Measurements from ENCODE around the gene CARD6. TPM values are rescaled to one million over a fixed set of nuclear protein-coding genes. Genes with fewer than 3 reads are reported as not detected.
A peak's percentile ranks its signal among the peaks of the same experiment; 100 is the strongest.

CARD6 gene
- total and polyA plus RNA-seq, 2 of the 8 experiments (the other 6 are each of a cell fraction or from before 2014, with no cell fraction given): 0.41 to 0.50 TPM

GRCh38 chr5:40834849-40835787, 6.0 kb upstream of the CARD6 start, which contains the start of gene RPL37:
RPL37 (minus strand) TSS chr5:40835222; CDS start chr5:40835185, 37 bp downstream.
- CTCF ChIA-PET (ENCODE audit: partially characterized antibody): interaction anchor here (1.2 kb wide), 1 partner anchor 12 kb away, joined by 3 read pairs; no protein-coding TSS in a partner anchor
- H4K8ac ChIP-seq (ENCODE audit: extremely low read depth, insufficient read depth, low read length): peak within 1 kb of the TSS; percentile 99; the same call in 1 of the 2 replicates
- peak within 1 kb of the TSS; percentile 95 for H3K14ac ChIP-seq (ENCODE audit: insufficient read length)
- H2BK15ac ChIP-seq (ENCODE audit: low read length): peak within 1 kb of the TSS; percentile 81; the same call in 1 of the 2 replicates
- H3K4ac ChIP-seq (replicated peaks; ENCODE audit: insufficient read length, low read depth, low read length): peak within 1 kb of the TSS; percentile 99
- H2BK12ac ChIP-seq (ENCODE audit: low read depth, low read length): peak within 1 kb of the TSS; percentile 79; the same call in 1 of the 2 replicates
- 2% methylated on average over 61 of the region's 61 CpGs; no CpG with 5 or more reads in 1 of the 2 experiments for WGBS, 2 experiments (ENCODE audit: extremely low coverage in 1 of 2, insufficient coverage in 1 of 2, insufficient read length in 1 of 2, insufficient replicate concordance in 2 of 2, low coverage in 1 of 2, low lambda C conversion rate in 2 of 2, missing lambda C conversion rate in 1 of 2)
- peaks cover 17 to 42% of the 10 kb centered on the region in 2 experiments for H3K79me2 ChIP-seq (ENCODE audit: control insufficient read depth in 1 of 2, insufficient read depth in 2 of 2, low read length in 2 of 2)
- FAIRE-seq (no peak), DNase-seq (ENCODE audit: low read depth in 1 of 2, low spot score in 2 of 2) (peak; percentile 90 to 91)
- H3K9ac ChIP-seq (replicated peaks in 1 of 4; ENCODE audit: extremely low read depth in 1 of 4, low read depth in 3 of 4, low read length in 3 of 4): peak within 1 kb of the TSS; percentile 97 to 100 (median 99)
- peak within 1 kb of the TSS; percentile 88 for H3K56ac ChIP-seq (replicated peaks; ENCODE audit: insufficient read length, low read depth, low read length)
- H2AK5ac ChIP-seq (ENCODE audit: low read depth, low read length): peak within 1 kb of the TSS; percentile 83
- H3K9me3 ChIP-seq (ENCODE audit: insufficient read depth in 2 of 2, low read depth in 1 of 2, low read length in 1 of 2): no peaks in the 10 kb centered on the region
- H3K27me3 ChIP-seq (replicated peaks in 1 of 4; ENCODE audit: control insufficient read depth in 3 of 4, extremely low read depth in 1 of 4, insufficient read depth in 3 of 4, low read length in 3 of 4): no peaks in the 10 kb centered on the region
- H4K20me1 ChIP-seq (replicated peaks in 1 of 2; ENCODE audit: control insufficient read depth in 1 of 2, insufficient read depth in 2 of 2, low read length in 2 of 2): peaks cover 11 to 21% of the 10 kb centered on the region in 2 experiments
- POLR2A ChIA-PET (ENCODE audit: partially characterized antibody): interaction anchor here (0.6 to 16.9 kb wide), 28 partner anchors 12 to 1272 kb away, joined by 3 to 372 read pairs (median 3); partner anchors contain the start of gene CARD6
- H2BK5ac ChIP-seq (ENCODE audit: low read depth, low read length): peak within 1 kb of the TSS; percentile 99
- H3K23me2 ChIP-seq (ENCODE audit: low read depth, low read length): peaks cover 8% of the 10 kb centered on the region
- peak within 1 kb of the TSS; percentile 80 for H2BK120ac ChIP-seq (replicated peaks; ENCODE audit: low read depth, low read length)
- H4K5ac ChIP-seq (ENCODE audit: insufficient read length, low read depth, low read length): peak within 1 kb of the TSS; percentile 89
- peak within 1 kb of the TSS; percentile 85 to 100 (median 99) for H3K4me3 ChIP-seq (ENCODE audit: extremely low read depth in 1 of 4, insufficient read depth in 2 of 4, low read depth in 3 of 4, low read length in 4 of 4)
- H4K91ac ChIP-seq (replicated peaks; ENCODE audit: insufficient read length, low read length): peak within 1 kb of the TSS; percentile 94
- H3K4me1 ChIP-seq (replicated peaks in 1 of 4; ENCODE audit: control insufficient read depth in 3 of 4, insufficient read depth in 4 of 4, low read length in 3 of 4): peaks cover 0 to 7% (median 1%) of the 10 kb centered on the region in 4 experiments; a peak in 2 of 7 replicates
- H3K36me3 ChIP-seq (ENCODE audit: control insufficient read depth in 2 of 4, insufficient read depth in 4 of 4, low read length in 3 of 4): peaks cover 32 to 44% (median 42%) of the 10 kb centered on the region in 4 experiments
- H3K4me2 ChIP-seq (ENCODE audit: insufficient read depth in 1 of 2, low read depth in 2 of 2, low read length in 2 of 2): peak within 1 kb of the TSS; percentile 86 to 93
- peak within 1 kb of the TSS; percentile 100 for H3K18ac ChIP-seq (ENCODE audit: extremely low read depth, low read length)
- no peak within 1 kb of the TSS for H3K23ac ChIP-seq (ENCODE audit: insufficient read length)
- peak within 1 kb of the TSS; percentile 94 for H3K27ac ChIP-seq (ENCODE audit: low read depth, low read length)
- H2AFZ ChIP-seq (ENCODE audit: low read length): peak within 1 kb of the TSS; percentile 70; the same call in 1 of the 2 replicates
- 0 out of 2 replicates have a peak, but pooled peaks cover 2% of the 10 kb centered on the region for H3K79me1 ChIP-seq (ENCODE audit: low read depth, low read length)
- H2BK20ac ChIP-seq (ENCODE audit: low read length): no peak within 1 kb of the TSS
- TF ChIP-seq NRF1 (IDR thresholded peaks at IDR 0.05; ENCODE audit: low read depth, low read length): no peak
- peak; percentile 80 to 83; a peak in 2 of 4 replicates for TF ChIP-seq SIN3A (conservative IDR thresholded peaks at IDR 0.05 in 1 of 2, IDR thresholded peaks at IDR 0.05 in 1 of 2; ENCODE audit: low read depth in 1 of 2, low read length in 2 of 2)
- no peak for TF ChIP-seq HDAC2 (IDR thresholded peaks at IDR 0.05; ENCODE audit: borderline replicate concordance in 1 of 2, low read depth in 2 of 2, low read length in 2 of 2)
- peak; percentile 72 for TF ChIP-seq SP1 (IDR thresholded peaks at IDR 0.05; ENCODE audit: low read depth, low read length)

Data from H1 (cell line).